Ovary (tissue), 9 donors: ENCODE results near the gene CFAP70. TPM values are rescaled to one million over a fixed set of nuclear protein-coding genes. Genes with fewer than 3 reads are reported as not detected.

ENCODE experiments used
- DNase-seq, 5 donors: peaks; one replicate each; pipeline ENCODE4 v3.0.0-alpha.2; 2019 to 2020
- H3K27ac ChIP-seq, 2 donors: fragments of 200-600 bp; one replicate each; pipeline versions ENCODE4 v1.5.1 to v1.8.0; 2019 to 2022
- H3K27me3 ChIP-seq: fragments of 200-600 bp; one replicate; pipeline ENCODE4 v1.8.0; 2022
- H3K36me3 ChIP-seq: fragments of 200-600 bp; sonication (generic); one replicate; pipeline ENCODE4 v1.5.1; 2019
- H3K4me1 ChIP-seq: one replicate; pipeline ENCODE4 v1.8.1; 2013; ENCODE audit warnings: mild to moderate bottlenecking, moderate library complexity; ENCODE audit not compliant: insufficient read depth
- H3K4me3 ChIP-seq: fragments of 200-600 bp; sonication (generic); one replicate; pipeline ENCODE4 v1.5.1; 2017
- H3K9me3 ChIP-seq, 2 donors: fragments of 200-600 bp in 1 of 2; sonication (generic) in 1 of 2; one replicate each; pipeline versions ENCODE4 v1.5.1 to v1.8.1; 2013 to 2019; ENCODE audit warnings: mild to moderate bottlenecking in 1 of 2, moderate library complexity in 1 of 2
- CTCF ChIP-seq, 3 donors: fragments of 450-650 bp in 2 of 3; fragments of 200-600 bp in 1 of 3; IDR thresholded peaks; one replicate each; pipeline versions ENCODE4 v1.5.1 to v1.8.0; 2016 to 2022; ENCODE audit warnings: antibody characterized with exemption in 3 of 3, mild to moderate bottlenecking in 1 of 3
- EP300 ChIP-seq: sonication (generic); formaldehyde crosslinking; IDR thresholded peaks from one replicate; pipeline ENCODE4 v1.6.1; 2017; ENCODE audit warnings: antibody characterized with exemption
- POLR2A ChIP-seq: fragments of 450-650 bp; IDR thresholded peaks from one replicate; pipeline ENCODE4 v1.6.1; 2017; ENCODE audit warnings: antibody characterized with exemption, mild to moderate bottlenecking, moderate library complexity
- WGBS, 3 donors: extraction: QIAGEN DNeasy Blood & Tissue Kit in 1 of 3; methylation state at CpG; one replicate each; pipeline versions ENCODE4 v1.1.5 to v1.1.7; 2013 to 2017; 5-methylcytosine and 5-hydroxymethylcytosine counted together
- intact Hi-C, 4 donors: fragments of 100-400 bp; cut with DNase I; formaldehyde crosslinking; loops; one replicate each; pipeline versions ENCODE4 v1.11.0 to v1.15.1; 2022 to 2023
- polyA plus RNA-seq, 2 donors: library from polyadenylated mRNA; stranded (reverse); fragments of 200-250 nt in 1 of 2; fragments of 350-450 nt in 1 of 2; fragmentation: Illumina TruSeq in 1 of 2; extraction: RNeasy Lipid Tissue Mini Kit (QIAGEN cat#74804) in 1 of 2; gene quantifications; one replicate each; pipeline ENCODE4 v1.2.3, GENCODE V29; 2013 to 2014
- total RNA-seq, 7 donors: library from RNA; depleted of rRNA in 2 of 7; stranded (reverse); fragments of >200 nt in 2 of 7; fragmentation: NEBNext Ultra II Directional in 3 of 7; extraction: Animal tissue kit (Norgen Biotek cat#: 25700) in 3 of 7; gene quantifications; one replicate each; pipeline versions ENCODE4 v1.1.0 to v1.2.4, GENCODE V29; 2016 to 2023
- donor health status: DM: no; HTN: no; CAD: no; lungs with moderate emphysema.
- donor health status: DM: no; HTN: no; CAD: no.
- donor health status: Bipolar disorder and iron deficiency.
- donor health status: DM: yes; HTN: yes; CAD: no.
- donor health status: DM: no; HTN: no; CAD: no.
- donor health status: DM: yes; HTN: yes; CAD: no.

CFAP70 gene
- total and polyA plus RNA-seq, 9 donors: 1.8 to 36.9 (median 3.8) TPM

- H3K36me3 ChIP-seq: no peaks in the 10 kb centered on the region
- no peak overlapping the region for H3K4me3 ChIP-seq
- no peaks in the 10 kb centered on the region for H3K9me3 ChIP-seq
- no peaks in the 10 kb centered on the region for H3K27me3 ChIP-seq
- DNase-seq: no peak
- TF ChIP-seq EP300 (no peak), CTCF (IDR thresholded peaks at IDR 0.05) (no peak), POLR2A (no peak)
- no peak overlapping the region for H3K27ac ChIP-seq
- intact Hi-C loops: no loop called here
- no peaks in the 10 kb centered on the region for H3K4me1 ChIP-seq
These were observed 48.2 kb downstream of the CFAP70 start for GRCh38 chr10:73310475-73310874.

- no peaks in the 10 kb centered on the region for H3K27me3 ChIP-seq
- H3K4me3 ChIP-seq: no peak overlapping the region
- intact Hi-C loops: no loop called here
- H3K4me1 ChIP-seq: no peaks in the 10 kb centered on the region
- H3K9me3 ChIP-seq: no peaks in the 10 kb centered on the region
- H3K36me3 ChIP-seq: no peaks in the 10 kb centered on the region
- TF ChIP-seq EP300: no peak
- no peak for TF ChIP-seq POLR2A
- no peak for TF ChIP-seq CTCF (IDR thresholded peaks at IDR 0.05)
- H3K27ac ChIP-seq: no peak overlapping the region
- DNase-seq: no peak
These were observed 51.4 kb downstream of the CFAP70 start for GRCh38 chr10:73307203-73307800.

- H3K27me3 ChIP-seq: no peaks in the 10 kb centered on the region
- no peak overlapping the region for H3K4me3 ChIP-seq
- intact Hi-C loops: no loop called here
- no peaks in the 10 kb centered on the region for H3K36me3 ChIP-seq
- no peaks in the 10 kb centered on the region for H3K4me1 ChIP-seq
- TF ChIP-seq POLR2A (no peak), CTCF (IDR thresholded peaks at IDR 0.05) (no peak), EP300 (no peak)
- no peaks in the 10 kb centered on the region for H3K9me3 ChIP-seq
- DNase-seq: no peak
- no peak overlapping the region for H3K27ac ChIP-seq
These were observed 52.4 kb downstream of the CFAP70 start for GRCh38 chr10:73306171-73306708.

- intact Hi-C loops: no loop called here
- no peak for TF ChIP-seq POLR2A
- no peak for TF ChIP-seq CTCF (IDR thresholded peaks at IDR 0.05)
- TF ChIP-seq EP300: no peak
- DNase-seq: no peak
- Histone ChIP-seq H3K36me3 (no peaks in the 10 kb centered on the region), H3K4me3 (no peak overlapping the region), H3K27ac (no peak overlapping the region), H3K4me1 (no peaks in the 10 kb centered on the region), H3K27me3 (no peaks in the 10 kb centered on the region), H3K9me3 (no peaks in the 10 kb centered on the region)
- WGBS, 3 donors: 81 to 83% (median 83%) methylated on average over 3 of the region's 3 CpGs
These were observed 61.7 kb downstream of the CFAP70 start for GRCh38 chr10:73296946-73297345.
